K562 (cell line): Measurements from ENCODE around the gene VPS13D. TPM values are rescaled to one million over a fixed set of nuclear protein-coding genes. Genes with fewer than 3 reads are reported as not detected.

Experiments used
- HBP1 ChIP-seq: fragments of 450-650 bp; formaldehyde crosslinking; IDR thresholded peaks from 2 replicates; pipeline ENCODE4 v1.4.0; 2022; ENCODE audit warnings: missing genetic modification characterization
- HEY1 ChIP-seq: fragments of 250-450 bp; sonication (Bioruptor Pico); IDR thresholded peaks from 2 replicates; pipeline ENCODE4 v1.5.0; 2020; ENCODE audit warnings: mild to moderate bottlenecking, moderate library complexity, borderline replicate concordance
- HNRNPK ChIP-seq: fragments of 200-400 bp; formaldehyde crosslinking; IDR thresholded peaks from one replicate; pipeline ENCODE4 v1.6.1; 2018; ENCODE audit warnings: mild to moderate bottlenecking, low read depth, low read length; ENCODE audit not compliant: poor library complexity, severe bottlenecking
- KAT7 ChIP-seq: sonication (generic); formaldehyde crosslinking; IDR thresholded peaks from 2 replicates; pipeline ENCODE4 v1.8.0; 2022; ENCODE audit warnings: missing genetic modification reagents, mild to moderate bottlenecking, borderline replicate concordance
- KLF10 ChIP-seq: fragments of 250-450 bp; sonication (Bioruptor Pico); IDR thresholded peaks from 2 replicates; pipeline ENCODE4 v1.6.1; 2021; ENCODE audit warnings: matching md5 sums
- L3MBTL2 ChIP-seq: fragments of 450-650 bp; IDR thresholded peaks from 2 replicates; pipeline ENCODE4 v1.6.1; 2016; ENCODE audit warnings: mild to moderate bottlenecking, moderate library complexity
- MBD2 ChIP-seq: sonication (generic); IDR thresholded peaks from 2 replicates; pipeline ENCODE4 v1.6.1; 2016; ENCODE audit warnings: low read depth, borderline replicate concordance
- MTA1 ChIP-seq: fragments of 450-650 bp; IDR thresholded peaks from 2 replicates; pipeline ENCODE4 v1.6.1; 2017; ENCODE audit warnings: borderline replicate concordance
- MTA3 ChIP-seq: fragments of 450-650 bp; formaldehyde crosslinking; IDR thresholded peaks from 2 replicates; pipeline ENCODE4 v1.6.1; 2017; ENCODE audit warnings: mild to moderate bottlenecking, borderline replicate concordance
- NFRKB ChIP-seq: fragments of 450-650 bp; IDR thresholded peaks from 2 replicates; pipeline ENCODE4 v1.6.1; 2016; ENCODE audit warnings: low read depth
- PCBP1 ChIP-seq: fragments of 200-400 bp; formaldehyde crosslinking; IDR thresholded peaks from 2 replicates; pipeline ENCODE4 v1.6.1; 2018; ENCODE audit warnings: mild to moderate bottlenecking, low read depth, low read length; ENCODE audit not compliant: poor library complexity, severe bottlenecking
- PHB2 ChIP-seq: fragments of 450-650 bp; IDR thresholded peaks from 2 replicates; pipeline ENCODE4 v1.6.1; 2017; ENCODE audit warnings: low read depth
- PTRF ChIP-seq: fragments of 450-650 bp; IDR thresholded peaks from 2 replicates; pipeline ENCODE4 v1.6.1; 2016; ENCODE audit warnings: mild to moderate bottlenecking, missing genetic modification characterization, missing compliant biosample characterization
- SIN3A ChIP-seq, 2 experiments: fragments of 150-350 bp in 1 of 2; IDR thresholded peaks; 2 replicates each; pipeline ENCODE4 v1.6.1; 2011 to 2016; ENCODE audit warnings: borderline replicate concordance in 2 of 2, low read depth in 2 of 2, low read length in 2 of 2, mild to moderate bottlenecking in 2 of 2, moderate library complexity in 2 of 2; ENCODE audit not compliant: control insufficient read depth in 1 of 2
- SREBF2 ChIP-seq: sonication (generic); formaldehyde crosslinking; IDR thresholded peaks from 2 replicates; pipeline ENCODE4 v1.4.0; 2020; ENCODE audit warnings: mild to moderate bottlenecking, missing genetic modification reagents
- SRSF1 ChIP-seq: fragments of 200-400 bp; formaldehyde crosslinking; IDR thresholded peaks from 2 replicates; pipeline ENCODE4 v1.6.1; 2017; ENCODE audit warnings: mild to moderate bottlenecking, low read depth, low read length, moderate library complexity
- ZBTB7A ChIP-seq: IDR thresholded peaks from 2 replicates; pipeline ENCODE4 v1.6.1; 2011; ENCODE audit warnings: low read depth, mild to moderate bottlenecking, low read length, moderate library complexity, borderline replicate concordance; ENCODE audit not compliant: control insufficient read depth
- ZC3H11A ChIP-seq: IDR thresholded peaks from 2 replicates; pipeline ENCODE4 v1.6.1; 2012; ENCODE audit warnings: low read depth, low read length, improper control_type of control experiment
- ZMIZ1 ChIP-seq, 2 experiments: fragments of 150-350 bp in 1 of 2; IDR thresholded peaks; 2 replicates each; pipeline ENCODE4 v1.6.1; 2012 to 2016; ENCODE audit warnings: low read depth in 2 of 2, low read length in 2 of 2, mild to moderate bottlenecking in 1 of 2, moderate library complexity in 1 of 2
- ZNF146 ChIP-seq: IDR thresholded peaks from one replicate; pipeline ENCODE4 v1.6.1; 2018; ENCODE audit warnings: missing compliant biosample characterization; ENCODE audit not compliant: unreplicated experiment
- polyA plus RNA-seq, 8 experiments: library from polyadenylated mRNA; depleted of rRNA in 4 of 8; stranded (reverse) in 5 of 8; unstranded in 3 of 8; fragments of >200 nt; fragmentation: Nextera tagmentation in 2 of 8; fragmentation: Illumina TruSeq in 1 of 8; extraction: Ambion mirVana in 2 of 8; extraction: Trizol in 1 of 8; gene quantifications; 2 replicates each; pipeline versions ENCODE4 v1.2.1 to v1.2.3, GENCODE V29; 2011 to 2014; ENCODE audit warnings: inconsistent platforms in 1 of 8, missing spikeins in 1 of 8
- total RNA-seq, 7 experiments: library from RNA; depleted of rRNA in 6 of 7; stranded (reverse); fragments of >200 nt in 6 of 7; fragmentation: Illumina TruSeq in 2 of 7; extraction: Trizol in 2 of 7; gene quantifications; 2 replicates each; pipeline versions ENCODE4 v1.2.1 to v1.2.3, GENCODE V29; 2011 to 2021; ENCODE audit warnings: low replicate concordance in 1 of 7

The VPS13D gene
- total and polyA plus RNA-seq, 9 of the 15 experiments (the other 6 are each of a cell fraction or from before 2014, with no cell fraction given): 6.1 to 51.5 (median 38.5) TPM

DNA sequence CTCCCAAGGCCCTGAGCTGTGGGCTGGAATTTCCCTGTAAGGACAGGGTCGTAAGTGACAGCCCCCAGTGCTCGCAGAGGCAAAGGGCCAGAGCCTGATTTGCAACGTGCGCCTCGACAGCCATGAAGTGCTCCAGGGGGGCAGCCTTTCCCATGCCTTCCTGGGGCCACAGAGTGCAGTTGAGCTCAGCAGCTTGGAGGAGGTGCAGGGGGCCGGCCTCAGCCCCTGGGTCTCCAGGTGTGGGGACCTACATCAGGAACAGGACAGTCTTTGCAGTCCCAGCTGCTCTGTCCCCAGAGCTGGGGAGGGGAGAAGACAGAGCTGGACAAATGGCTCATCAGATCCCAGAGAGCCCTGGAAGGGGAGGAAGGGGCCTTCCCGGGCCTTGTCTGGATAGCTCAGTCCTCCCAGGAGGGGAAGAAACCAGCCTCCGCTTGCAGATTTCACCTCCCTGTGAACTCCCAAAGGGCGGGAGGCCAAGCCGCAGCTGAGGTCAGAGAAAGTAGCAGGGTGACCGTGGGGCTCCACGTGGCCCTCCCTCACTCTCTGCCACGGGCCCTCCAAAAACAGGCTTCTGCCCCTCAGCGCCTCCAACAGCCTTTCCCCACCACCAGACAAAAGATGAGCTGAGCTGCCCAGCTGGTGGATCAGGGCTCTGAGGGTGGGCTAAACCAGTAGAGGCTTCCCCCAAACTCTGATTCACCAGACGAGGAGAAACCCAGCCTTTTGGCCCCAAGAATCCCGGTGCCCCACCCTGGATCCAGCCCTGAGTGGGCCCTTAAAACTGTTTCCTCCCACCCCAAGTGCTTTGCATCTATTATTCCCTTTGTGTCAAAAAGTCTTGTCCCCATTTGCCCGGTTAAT is 311.7 kb downstream of the VPS13D start (continued):
- no peak for TF ChIP-seq HBP1 (CRISPR knock-in tag)
- peak; percentile 94 for TF ChIP-seq L3MBTL2
- TF ChIP-seq PTRF (tag): no peak
- TF ChIP-seq PHB2: no peak
- no peak for TF ChIP-seq ZC3H11A
- no peak for TF ChIP-seq ZMIZ1 (IDR thresholded peaks at IDR 0.05; ENCODE audit: low read depth in 2 of 2, low read length in 2 of 2)
- TF ChIP-seq MTA3: peak; percentile 57
- TF ChIP-seq HEY1 (CRISPR knock-in tag): no peak
- no peak for TF ChIP-seq HNRNPK
- no peak for TF ChIP-seq MTA1
- TF ChIP-seq SREBF2 (CRISPR knock-in tag): no peak
- no peak for TF ChIP-seq PCBP1
- peak; percentile 68; the same call in 1 of the 2 replicates for TF ChIP-seq ZBTB7A
- TF ChIP-seq SRSF1: no peak
- no peak for TF ChIP-seq KAT7 (CRISPR knock-in tag)
- TF ChIP-seq ZNF146: no peak
- TF ChIP-seq KLF10 (CRISPR knock-in tag): no peak
- TF ChIP-seq NFRKB: 0 out of 2 replicates have a peak, but pooled peaks have one; percentile 51
- TF ChIP-seq SIN3A (IDR thresholded peaks at IDR 0.05; ENCODE audit: borderline replicate concordance in 2 of 2, control insufficient read depth in 1 of 2, low read depth in 2 of 2, low read length in 2 of 2): no peak; a peak in 1 of 4 replicates
- peak; percentile 54; the same call in 1 of the 2 replicates for TF ChIP-seq MBD2
